ENCODE results near the gene IL3. TPM values are rescaled to one million over a fixed set of nuclear protein-coding genes. Genes with fewer than 3 reads are reported as not detected.

The IL3 gene
- total RNA-seq, 1 experiment from 2014 or later, result not detected

GRCh38 chr5:132103969-132104391 is 43.5 kb downstream of the IL3 start:
- DNase-seq (ENCODE audit: low read depth, low spot score), result no peak
- Histone ChIP-seq H3K4me3 (ENCODE audit: low read depth in 2 of 2, low read length in 2 of 2) (no peak overlapping the region), H3K27ac (ENCODE audit: low read length) (no peak overlapping the region), H3K27me3 (ENCODE audit: control insufficient read depth, insufficient read depth, low read length) (no peaks in the 10 kb centered on the region; the same call in 1 of the 2 replicates), H3K36me3 (ENCODE audit: control insufficient read depth, insufficient read depth, low read length) (no peaks in the 10 kb centered on the region), H3K9me3 (ENCODE audit: control insufficient read depth, insufficient read depth, low read depth, low read length) (no peaks in the 10 kb centered on the region), H3K4me1 (ENCODE audit: control insufficient read depth, insufficient read depth, low read length) (peaks cover 2% of the 10 kb centered on the region; the same call in 1 of the 2 replicates)
- TF ChIP-seq POLR2AphosphoS5 (IDR thresholded peaks at IDR 0.05; ENCODE audit: low read depth, low read length) (no peak), SIN3A (IDR thresholded peaks at IDR 0.05; ENCODE audit: borderline replicate concordance, insufficient read depth, low read depth, low read length) (no peak), CTCF (IDR thresholded peaks at IDR 0.05) (no peak), TCF7L2 (IDR thresholded peaks at IDR 0.05; ENCODE audit: low read depth, low read length) (no peak)
- TF ChIP-seq, protein P1, sequence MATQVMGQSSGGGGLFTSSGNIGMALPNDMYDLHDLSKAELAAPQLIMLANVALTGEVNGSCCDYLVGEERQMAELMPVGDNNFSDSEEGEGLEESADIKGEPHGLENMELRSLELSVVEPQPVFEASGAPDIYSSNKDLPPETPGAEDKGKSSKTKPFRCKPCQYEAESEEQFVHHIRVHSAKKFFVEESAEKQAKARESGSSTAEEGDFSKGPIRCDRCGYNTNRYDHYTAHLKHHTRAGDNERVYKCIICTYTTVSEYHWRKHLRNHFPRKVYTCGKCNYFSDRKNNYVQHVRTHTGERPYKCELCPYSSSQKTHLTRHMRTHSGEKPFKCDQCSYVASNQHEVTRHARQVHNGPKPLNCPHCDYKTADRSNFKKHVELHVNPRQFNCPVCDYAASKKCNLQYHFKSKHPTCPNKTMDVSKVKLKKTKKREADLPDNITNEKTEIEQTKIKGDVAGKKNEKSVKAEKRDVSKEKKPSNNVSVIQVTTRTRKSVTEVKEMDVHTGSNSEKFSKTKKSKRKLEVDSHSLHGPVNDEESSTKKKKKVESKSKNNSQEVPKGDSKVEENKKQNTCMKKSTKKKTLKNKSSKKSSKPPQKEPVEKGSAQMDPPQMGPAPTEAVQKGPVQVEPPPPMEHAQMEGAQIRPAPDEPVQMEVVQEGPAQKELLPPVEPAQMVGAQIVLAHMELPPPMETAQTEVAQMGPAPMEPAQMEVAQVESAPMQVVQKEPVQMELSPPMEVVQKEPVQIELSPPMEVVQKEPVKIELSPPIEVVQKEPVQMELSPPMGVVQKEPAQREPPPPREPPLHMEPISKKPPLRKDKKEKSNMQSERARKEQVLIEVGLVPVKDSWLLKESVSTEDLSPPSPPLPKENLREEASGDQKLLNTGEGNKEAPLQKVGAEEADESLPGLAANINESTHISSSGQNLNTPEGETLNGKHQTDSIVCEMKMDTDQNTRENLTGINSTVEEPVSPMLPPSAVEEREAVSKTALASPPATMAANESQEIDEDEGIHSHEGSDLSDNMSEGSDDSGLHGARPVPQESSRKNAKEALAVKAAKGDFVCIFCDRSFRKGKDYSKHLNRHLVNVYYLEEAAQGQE (IDR thresholded peaks at IDR 0.05; ENCODE audit: insufficient read depth in 1 of 2, low read depth in 2 of 2, low read length in 1 of 2), result no peak
- BruUV-seq (replicated peaks), result no TSS peak
- in situ Hi-C loops (cut with HindIII; ENCODE audit: low pct_unique_long_range_greater_than_20kb, low sequenced_read_pairs), result no loop called here
- ChIA-PET POLR2A (no interaction called here), CTCF (no interaction called here)
- intact Hi-C loops (cut with micrococcal nuclease; ENCODE audit: unreplicated experiment), result no loop called here
- ATAC-seq, result no peak

GRCh38 chr5:132104556-132104955 is 44.1 kb downstream of the IL3 start:
- no peak overlapping the region for H3K27ac ChIP-seq (ENCODE audit: low read length)
- peaks cover 2% of the 10 kb centered on the region; the same call in 1 of the 2 replicates for H3K4me1 ChIP-seq (ENCODE audit: control insufficient read depth, insufficient read depth, low read length)
- in situ Hi-C loops (cut with HindIII; ENCODE audit: low pct_unique_long_range_greater_than_20kb, low sequenced_read_pairs) (no loop called here), intact Hi-C loops (cut with micrococcal nuclease; ENCODE audit: unreplicated experiment) (no loop called here)
- TF ChIP-seq SIN3A (IDR thresholded peaks at IDR 0.05; ENCODE audit: borderline replicate concordance, insufficient read depth, low read depth, low read length) (no peak), TCF7L2 (IDR thresholded peaks at IDR 0.05; ENCODE audit: low read depth, low read length) (no peak), POLR2AphosphoS5 (IDR thresholded peaks at IDR 0.05; ENCODE audit: low read depth, low read length) (no peak), CTCF (IDR thresholded peaks at IDR 0.05) (no peak)
- TF ChIP-seq, protein P1 (IDR thresholded peaks at IDR 0.05; ENCODE audit: insufficient read depth in 1 of 2, low read depth in 2 of 2, low read length in 1 of 2), result no peak
- H3K9me3 ChIP-seq (ENCODE audit: control insufficient read depth, insufficient read depth, low read depth, low read length), result no peaks in the 10 kb centered on the region
- ATAC-seq (no peak), DNase-seq (ENCODE audit: low read depth, low spot score) (no peak)
- H3K27me3 ChIP-seq (ENCODE audit: control insufficient read depth, insufficient read depth, low read length), result no peaks in the 10 kb centered on the region; the same call in 1 of the 2 replicates
- no TSS peak for BruUV-seq (replicated peaks)
- no peak overlapping the region for H3K4me3 ChIP-seq (ENCODE audit: low read depth in 2 of 2, low read length in 2 of 2)
- H3K36me3 ChIP-seq (ENCODE audit: control insufficient read depth, insufficient read depth, low read length), result no peaks in the 10 kb centered on the region
- ChIA-PET CTCF (no interaction called here), POLR2A (no interaction called here)

Data from Panc1 (cell line).